GM23248 (cell line): ENCODE measurements around the gene SEC14L5.

Experiments
- EZH2 ChIP-seq: fragments of 200-600 bp; sonication (generic); IDR thresholded peaks from 2 replicates; pipeline ENCODE4 v1.6.1; 2018; ENCODE audit warnings: antibody characterized with exemption, mild to moderate bottlenecking; ENCODE audit not compliant: insufficient read depth, poor library complexity, severe bottlenecking
- EZH2phosphoT487 ChIP-seq: fragments of 200-600 bp; sonication (generic); IDR thresholded peaks from 2 replicates; pipeline ENCODE4 v1.6.1; 2018; ENCODE audit warnings: antibody characterized with exemption, moderate library complexity, mild to moderate bottlenecking, low read depth; ENCODE audit not compliant: insufficient read depth

DNA sequence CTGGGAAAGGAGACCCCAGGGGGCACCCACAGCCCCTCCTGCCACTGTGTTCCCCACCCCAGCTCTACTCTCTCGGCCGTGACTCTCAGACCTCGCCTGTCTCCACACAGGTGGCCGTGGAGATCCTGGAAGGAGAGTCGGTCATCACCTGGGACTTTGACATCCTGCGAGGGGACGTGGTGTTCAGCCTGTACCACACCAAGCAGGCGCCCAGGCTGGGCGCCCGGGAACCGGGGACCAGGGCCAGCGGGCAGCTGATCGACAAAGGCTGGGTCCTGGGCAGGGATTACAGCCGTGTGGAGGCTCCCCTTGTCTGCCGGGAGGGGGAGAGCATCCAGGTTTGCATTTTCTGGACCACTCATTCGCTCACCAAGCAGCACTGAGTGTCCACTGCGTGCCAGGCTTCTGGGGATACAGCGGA, 50.2 kb downstream of the SEC14L5 start:
- no peak for TF ChIP-seq EZH2
- TF ChIP-seq EZH2phosphoT487: no peak
